MM.1S (cell line): Measurements from ENCODE around the gene CCIN.

Experiments
- DNase-seq: peaks from one replicate; pipeline ENCODE4 v3.0.0-alpha.2; 2015
- H2AFZ ChIP-seq: fragments of 300-600 bp; sonication (generic); 2 replicates; pipeline ENCODE4 v1.6.0; 2016; ENCODE audit warnings: antibody characterized with exemption, low read length
- H3F3A ChIP-seq: fragments of 300-600 bp; sonication (generic); 2 replicates; pipeline ENCODE4 v1.6.1; 2016; ENCODE audit warnings: mild to moderate bottlenecking, antibody characterized with exemption, low read length, moderate library complexity, mixed read lengths; ENCODE audit not compliant: insufficient read depth
- H3K27ac ChIP-seq: fragments of 300-600 bp; sonication (generic); 2 replicates; pipeline ENCODE4 v1.5.1; 2016; ENCODE audit warnings: mild to moderate bottlenecking, low read length
- H3K27me3 ChIP-seq: fragments of 300-600 bp; sonication (generic); replicated peaks from 2 replicates; pipeline ENCODE4 v1.6.0; 2016; ENCODE audit warnings: low read length; ENCODE audit not compliant: insufficient read depth
- H3K36me3 ChIP-seq: fragments of 300-600 bp; sonication (generic); replicated peaks from 2 replicates; pipeline ENCODE4 v1.6.1; 2016; ENCODE audit warnings: mild to moderate bottlenecking, low read length, mixed read lengths; ENCODE audit not compliant: insufficient read depth
- H3K4me1 ChIP-seq: fragments of 300-600 bp; sonication (generic); 2 replicates; pipeline ENCODE4 v1.6.1; 2016; ENCODE audit warnings: low read length, mixed read lengths
- H3K4me2 ChIP-seq: fragments of 300-600 bp; sonication (generic); 2 replicates; pipeline ENCODE4 v1.6.0; 2016; ENCODE audit warnings: low read depth, low read length
- H3K4me3 ChIP-seq: fragments of 300-600 bp; sonication (generic); 2 replicates; pipeline ENCODE4 v1.5.1; 2016; ENCODE audit warnings: low read length, mixed read lengths
- H3K79me2 ChIP-seq: fragments of 300-600 bp; sonication (generic); 2 replicates; pipeline ENCODE4 v1.6.1; 2016; ENCODE audit warnings: mixed run types, low read length, mixed read lengths
- H3K9ac ChIP-seq: fragments of 300-600 bp; sonication (generic); 2 replicates; pipeline ENCODE4 v1.6.1; 2016; ENCODE audit warnings: low read length, mixed read lengths
- H3K9me2 ChIP-seq: fragments of 300-600 bp; sonication (generic); replicated peaks from 2 replicates; pipeline ENCODE4 v1.6.1; 2016; ENCODE audit warnings: mild to moderate bottlenecking, low read length, mixed read lengths; ENCODE audit not compliant: insufficient read depth
- H3K9me3 ChIP-seq: fragments of 300-600 bp; sonication (generic); replicated peaks from 2 replicates; pipeline ENCODE4 v1.6.1; 2016; ENCODE audit warnings: mild to moderate bottlenecking, low read length, mixed read lengths; ENCODE audit not compliant: insufficient read depth
- H4K20me1 ChIP-seq: fragments of 300-600 bp; sonication (generic); 2 replicates; pipeline ENCODE4 v1.6.1; 2016; ENCODE audit warnings: mild to moderate bottlenecking, low read length, moderate library complexity, mixed read lengths; ENCODE audit not compliant: insufficient read depth
- EZH2 ChIP-seq: fragments of 300-600 bp; sonication (generic); optimal IDR thresholded peaks from 2 replicates; pipeline ENCODE3; 2017; ENCODE audit warnings: low read depth, mild to moderate bottlenecking, antibody characterized with exemption, low read length, mixed read lengths
- EZH2phosphoT487 ChIP-seq: fragments of 300-600 bp; sonication (generic); IDR thresholded peaks from 2 replicates; pipeline ENCODE4 v1.6.1; 2018; ENCODE audit warnings: antibody characterized with exemption, low read length
- TF ChIP-seq, protein P1 (sequence below): fragments of 300-600 bp; sonication (generic); IDR thresholded peaks from 2 replicates; pipeline ENCODE4 v1.5.1; 2016; ENCODE audit warnings: antibody characterized with exemption, low read length, mixed read lengths

The CCIN gene

GRCh38 chr9:36169166-36169565 lies at the start of gene CCIN:
CCIN (plus strand) TSS chr9:36169388; CDS start chr9:36169503, 115 bp downstream.
- no peaks in the 10 kb centered on the region for H4K20me1 ChIP-seq
- H3K4me3 ChIP-seq, result no peak within 1 kb of the TSS
- no peaks in the 10 kb centered on the region for H3K9me2 ChIP-seq
- H3K79me2 ChIP-seq, result no peaks in the 10 kb centered on the region
- DNase-seq, result no peak
- H3K4me2 ChIP-seq, result no peak within 1 kb of the TSS
- no peaks in the 10 kb centered on the region for H3K36me3 ChIP-seq
- TF ChIP-seq EZH2, result no peak
- no peak for TF ChIP-seq EZH2phosphoT487
- H3K27ac ChIP-seq, result no peak within 1 kb of the TSS
- H2AFZ ChIP-seq, result no peak within 1 kb of the TSS
- H3K4me1 ChIP-seq, result no peaks in the 10 kb centered on the region
- H3K9ac ChIP-seq, result no peak within 1 kb of the TSS
- no peaks in the 10 kb centered on the region for H3K27me3 ChIP-seq
- no peaks in the 10 kb centered on the region for H3K9me3 ChIP-seq
- 0 out of 2 replicates have a peak, but pooled peaks cover 3% of the 10 kb centered on the region for H3F3A ChIP-seq

- Histone ChIP-seq H3K4me3 (no peak overlapping the region), H2AFZ (no peak overlapping the region), H3K9me2 (no peaks in the 10 kb centered on the region), H3K36me3 (no peaks in the 10 kb centered on the region), H3K9ac (no peak overlapping the region), H4K20me1 (no peaks in the 10 kb centered on the region), H3K79me2 (no peaks in the 10 kb centered on the region), H3K9me3 (no peaks in the 10 kb centered on the region), H3K4me1 (no peaks in the 10 kb centered on the region), H3K4me2 (no peak overlapping the region), H3F3A (no peaks in the 10 kb centered on the region), H3K27me3 (no peaks in the 10 kb centered on the region), H3K27ac (no peak overlapping the region)
- DNase-seq, result no peak
- no peak for TF ChIP-seq EZH2
- no peak for TF ChIP-seq EZH2phosphoT487
- TF ChIP-seq, protein P1, sequence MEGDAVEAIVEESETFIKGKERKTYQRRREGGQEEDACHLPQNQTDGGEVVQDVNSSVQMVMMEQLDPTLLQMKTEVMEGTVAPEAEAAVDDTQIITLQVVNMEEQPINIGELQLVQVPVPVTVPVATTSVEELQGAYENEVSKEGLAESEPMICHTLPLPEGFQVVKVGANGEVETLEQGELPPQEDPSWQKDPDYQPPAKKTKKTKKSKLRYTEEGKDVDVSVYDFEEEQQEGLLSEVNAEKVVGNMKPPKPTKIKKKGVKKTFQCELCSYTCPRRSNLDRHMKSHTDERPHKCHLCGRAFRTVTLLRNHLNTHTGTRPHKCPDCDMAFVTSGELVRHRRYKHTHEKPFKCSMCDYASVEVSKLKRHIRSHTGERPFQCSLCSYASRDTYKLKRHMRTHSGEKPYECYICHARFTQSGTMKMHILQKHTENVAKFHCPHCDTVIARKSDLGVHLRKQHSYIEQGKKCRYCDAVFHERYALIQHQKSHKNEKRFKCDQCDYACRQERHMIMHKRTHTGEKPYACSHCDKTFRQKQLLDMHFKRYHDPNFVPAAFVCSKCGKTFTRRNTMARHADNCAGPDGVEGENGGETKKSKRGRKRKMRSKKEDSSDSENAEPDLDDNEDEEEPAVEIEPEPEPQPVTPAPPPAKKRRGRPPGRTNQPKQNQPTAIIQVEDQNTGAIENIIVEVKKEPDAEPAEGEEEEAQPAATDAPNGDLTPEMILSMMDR, result no peak
Observed at GRCh38 chr9:36119476-36119875, 49.7 kb upstream of the CCIN start.

DNA sequence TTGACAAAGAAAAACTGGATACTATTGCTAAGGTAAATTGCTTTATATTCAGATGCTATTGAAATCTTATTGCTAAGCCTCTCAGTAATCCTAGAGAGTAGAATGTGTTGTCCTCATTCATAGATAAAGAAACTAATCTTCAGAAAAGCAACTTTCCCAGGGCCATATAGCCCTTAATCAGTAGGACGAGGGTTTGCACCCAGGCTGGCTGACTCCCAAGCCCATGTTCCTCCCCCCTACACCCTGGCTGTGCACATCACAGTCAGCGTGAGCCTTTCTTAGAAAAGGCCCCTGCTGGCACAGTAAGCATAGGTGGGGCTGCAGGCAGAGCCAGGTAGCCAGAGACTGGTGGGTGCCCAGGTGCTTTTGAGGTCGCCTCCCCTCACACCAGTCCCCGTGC lies 48.5 kb upstream of the CCIN start:
- no peak overlapping the region for H3K9ac ChIP-seq
- H3K79me2 ChIP-seq, result no peaks in the 10 kb centered on the region
- TF ChIP-seq EZH2, result no peak
- TF ChIP-seq EZH2phosphoT487, result no peak
- TF ChIP-seq, protein P1, result no peak
- H3K27me3 ChIP-seq, result no peaks in the 10 kb centered on the region
- H4K20me1 ChIP-seq, result no peaks in the 10 kb centered on the region
- H3K4me3 ChIP-seq, result no peak overlapping the region
- H3K4me2 ChIP-seq, result no peak overlapping the region
- no peaks in the 10 kb centered on the region for H3K4me1 ChIP-seq
- no peaks in the 10 kb centered on the region for H3K36me3 ChIP-seq
- no peak overlapping the region for H3K27ac ChIP-seq
- H3F3A ChIP-seq, result no peaks in the 10 kb centered on the region
- no peak for DNase-seq
- H3K9me2 ChIP-seq, result no peaks in the 10 kb centered on the region
- H3K9me3 ChIP-seq, result no peaks in the 10 kb centered on the region
- H2AFZ ChIP-seq, result no peak overlapping the region

GRCh38 chr9:36121971-36122370 lies 47.2 kb upstream of the CCIN start:
- H3K27me3 ChIP-seq, result no peaks in the 10 kb centered on the region

More at GRCh38 chr9:36121971-36122370, 47.2 kb upstream of the CCIN start:
- Histone ChIP-seq H3K36me3 (no peaks in the 10 kb centered on the region), H3K79me2 (no peaks in the 10 kb centered on the region), H3K9ac (no peak overlapping the region), H3K4me1 (no peaks in the 10 kb centered on the region), H3K4me2 (no peak overlapping the region), H2AFZ (no peak overlapping the region), H3F3A (no peaks in the 10 kb centered on the region), H3K27ac (no peak overlapping the region), H3K4me3 (no peak overlapping the region), H3K9me3 (no peaks in the 10 kb centered on the region), H3K9me2 (no peaks in the 10 kb centered on the region), H4K20me1 (no peaks in the 10 kb centered on the region)
- TF ChIP-seq, protein P1, result no peak
- no peak for TF ChIP-seq EZH2
- no peak for TF ChIP-seq EZH2phosphoT487
- DNase-seq, result no peak
